H9 (cell line): ENCODE results near the gene CEP97. TPM values are rescaled to one million over a fixed set of nuclear protein-coding genes. Genes with fewer than 3 reads are reported as not detected.

ENCODE experiments used
- DNase-seq: peaks from one replicate; pipeline ENCODE4 v3.0.0-alpha.2; 2017
- H2AFZ ChIP-seq: one replicate; pipeline ENCODE4 v1.6.1; 2013; ENCODE audit warnings: mild to moderate bottlenecking, low read length, control low read depth, moderate library complexity
- H2AK5ac ChIP-seq: 2 replicates; pipeline ENCODE4 v1.6.1; 2013; ENCODE audit warnings: low read length, control low read depth, mixed read lengths; ENCODE audit not compliant: insufficient read length
- H2BK120ac ChIP-seq: one replicate; pipeline ENCODE4 v1.6.1; 2013; ENCODE audit warnings: low read depth, mild to moderate bottlenecking, low read length, control low read depth, inconsistent platforms; ENCODE audit not compliant: poor library complexity, severe bottlenecking
- H2BK12ac ChIP-seq: 2 replicates; pipeline ENCODE4 v1.6.1; 2013; ENCODE audit warnings: low read length, control low read depth, mixed read lengths, low read depth; ENCODE audit not compliant: insufficient read length
- H2BK15ac ChIP-seq: 2 replicates; pipeline ENCODE4 v1.6.1; 2013; ENCODE audit warnings: low read depth, low read length, control low read depth
- H2BK20ac ChIP-seq: one replicate; pipeline ENCODE4 v1.6.1; 2013; ENCODE audit warnings: low read depth, mild to moderate bottlenecking, low read length, control low read depth, inconsistent platforms; ENCODE audit not compliant: poor library complexity, severe bottlenecking
- H2BK5ac ChIP-seq: 2 replicates; pipeline ENCODE4 v1.6.1; 2013; ENCODE audit warnings: low read length, control low read depth, mixed read lengths; ENCODE audit not compliant: insufficient read length
- H3K14ac ChIP-seq: 2 replicates; pipeline ENCODE4 v1.6.1; 2013; ENCODE audit warnings: low read length, control low read depth; ENCODE audit not compliant: insufficient read depth
- H3K18ac ChIP-seq: 2 replicates; pipeline ENCODE4 v1.6.1; 2013; ENCODE audit warnings: low read depth, mild to moderate bottlenecking, mixed read lengths, low read length, control low read depth; ENCODE audit not compliant: insufficient read length
- H3K23ac ChIP-seq: 2 replicates; pipeline ENCODE4 v1.6.1; 2013; ENCODE audit warnings: low read length, control low read depth, mixed read lengths, low read depth; ENCODE audit not compliant: insufficient read length
- H3K23me2 ChIP-seq: 2 replicates; pipeline ENCODE4 v1.6.1; 2013; ENCODE audit warnings: low read depth, mild to moderate bottlenecking, mixed read lengths, low read length, control low read depth; ENCODE audit not compliant: insufficient read length, poor library complexity, severe bottlenecking
- H3K27ac ChIP-seq: 2 replicates; pipeline ENCODE4 v1.5.1; 2013; ENCODE audit warnings: low read length, control low read depth, mixed read lengths, low read depth; ENCODE audit not compliant: insufficient read length
- H3K27me3 ChIP-seq: 2 replicates; pipeline ENCODE4 v1.6.1; 2013; ENCODE audit warnings: low read length, control low read depth, inconsistent platforms; ENCODE audit not compliant: insufficient read depth
- H3K4ac ChIP-seq: 2 replicates; pipeline ENCODE4 v1.6.1; 2013; ENCODE audit warnings: low read depth, mild to moderate bottlenecking, control low read depth, inconsistent platforms, low read length, moderate library complexity
- H3K4me1 ChIP-seq: 2 replicates; pipeline ENCODE4 v1.6.1; 2013; ENCODE audit warnings: low read length, control low read depth, inconsistent platforms; ENCODE audit not compliant: insufficient read depth
- H3K4me2 ChIP-seq: 2 replicates; pipeline ENCODE4 v1.6.1; 2013; ENCODE audit warnings: low read length, control low read depth, mixed read lengths; ENCODE audit not compliant: insufficient read length, insufficient read depth
- H3K56ac ChIP-seq: 2 replicates; pipeline ENCODE4 v1.6.1; 2013; ENCODE audit warnings: low read depth, mild to moderate bottlenecking, mixed read lengths, low read length, control low read depth; ENCODE audit not compliant: insufficient read length
- H3K79me1 ChIP-seq: 2 replicates; pipeline ENCODE4 v1.6.1; 2013; ENCODE audit warnings: low read depth, mild to moderate bottlenecking, moderate library complexity, low read length, control low read depth, inconsistent platforms; ENCODE audit not compliant: insufficient read depth, poor library complexity, severe bottlenecking
- H3K79me2 ChIP-seq: 2 replicates; pipeline ENCODE4 v1.6.1; 2013; ENCODE audit warnings: low read length, control low read depth, inconsistent platforms; ENCODE audit not compliant: insufficient read depth
- H3K9ac ChIP-seq: 2 replicates; pipeline ENCODE4 v1.6.1; 2013; ENCODE audit warnings: low read length, control low read depth, mixed read lengths; ENCODE audit not compliant: insufficient read length; ENCODE audit errors: extremely low read depth
- H3K9me3 ChIP-seq: one replicate; pipeline ENCODE4 v1.6.1; 2013; ENCODE audit warnings: low read depth, low read length, inconsistent platforms; ENCODE audit not compliant: control insufficient read depth
- H3T11ph ChIP-seq: one replicate; pipeline ENCODE4 v1.6.1; 2013; ENCODE audit warnings: mild to moderate bottlenecking, low read length, control low read depth, inconsistent platforms
- H4K20me1 ChIP-seq: one replicate; pipeline ENCODE4 v1.6.1; 2013; ENCODE audit not compliant: control insufficient read depth, insufficient read length, insufficient read depth
- H4K5ac ChIP-seq: 2 replicates; pipeline ENCODE4 v1.6.1; 2013; ENCODE audit warnings: low read depth, mild to moderate bottlenecking, mixed read lengths, low read length, control low read depth; ENCODE audit not compliant: insufficient read length
- H4K8ac ChIP-seq: replicated peaks from 2 replicates; pipeline ENCODE4 v1.6.1; 2013; ENCODE audit warnings: low read length, control low read depth, mixed read lengths, low read depth; ENCODE audit not compliant: insufficient read length
- H4K91ac ChIP-seq: 2 replicates; pipeline ENCODE4 v1.6.1; 2013; ENCODE audit warnings: low read depth, mild to moderate bottlenecking, moderate library complexity, mixed read lengths, low read length, control low read depth; ENCODE audit not compliant: insufficient read length
- H3K27ac Mint-ChIP-seq, 3 experiments: 2 replicates in 2 of 3; 3 replicates in 1 of 3; pipeline ENCODE4 v1.8.0; 2020 to 2021; ENCODE audit warnings: mixed read lengths in 3 of 3, mild to moderate bottlenecking in 1 of 3, moderate library complexity in 1 of 3
- H3K27me3 Mint-ChIP-seq: 2 replicates; pipeline ENCODE4 v1.8.0; 2021; ENCODE audit warnings: low read depth, mild to moderate bottlenecking, moderate library complexity, mixed read lengths
- H3K36me3 Mint-ChIP-seq, 3 experiments: 2 replicates in 2 of 3; 3 replicates in 1 of 3; pipeline ENCODE4 v1.8.0; 2020 to 2021; ENCODE audit warnings: low read depth in 3 of 3, mixed read lengths in 3 of 3; ENCODE audit not compliant: insufficient read depth in 1 of 3
- H3K4me1 Mint-ChIP-seq, 2 experiments: 2 replicates each; pipeline ENCODE4 v1.8.0; 2020; ENCODE audit warnings: mixed read lengths in 2 of 2
- H3K4me3 Mint-ChIP-seq, 2 experiments: 2 replicates in 1 of 2; 3 replicates in 1 of 2; pipeline ENCODE4 v1.8.0; 2020 to 2021; ENCODE audit warnings: mild to moderate bottlenecking in 2 of 2, mixed read lengths in 2 of 2, moderate library complexity in 1 of 2
- H3K9me3 Mint-ChIP-seq, 2 experiments: 2 replicates in 1 of 2; 3 replicates in 1 of 2; pipeline ENCODE4 v1.8.0; 2020; ENCODE audit warnings: mild to moderate bottlenecking in 2 of 2, mixed read lengths in 2 of 2, moderate library complexity in 1 of 2
- CTCF ChIP-seq: fragments of 200-600 bp; sonication (generic); conservative IDR thresholded peaks from 3 replicates; pipeline ENCODE4 v1.8.0; 2021; ENCODE audit warnings: antibody characterized with exemption, mild to moderate bottlenecking
- WGBS: extraction: QIAGEN DNeasy Blood & Tissue Kit; methylation state at CpG from one replicate; pipeline ENCODE4 v1.1.7; 2013; ENCODE audit warnings: missing lambda C conversion rate, low lambda C conversion rate, mixed read lengths; ENCODE audit not compliant: insufficient read length; ENCODE audit errors: extremely low coverage; 5-methylcytosine and 5-hydroxymethylcytosine counted together
- total RNA-seq: library from RNA; stranded (reverse); gene quantifications from 2 replicates; pipeline ENCODE4 v1.2.1, GENCODE V29; 2021

The CEP97 gene
- total RNA-seq, 1 experiment from 2014 or later: 13.9 TPM

- Histone ChIP-seq H2AK5ac (no peak overlapping the region), H4K20me1 (no peaks in the 10 kb centered on the region), H3K14ac (no peak overlapping the region), H2BK12ac (no peak overlapping the region), H4K8ac (no peak overlapping the region), H2BK5ac (no peak overlapping the region), H3K4me1 (no peaks in the 10 kb centered on the region), H3K56ac (no peak overlapping the region), H3K9ac (no peak overlapping the region), H3K27me3 (no peaks in the 10 kb centered on the region), H2BK120ac (no peak overlapping the region), H3T11ph (no peak overlapping the region), H4K5ac (no peak overlapping the region), H3K27ac (no peak overlapping the region), H3K79me2 (no peaks in the 10 kb centered on the region), H3K23ac (no peak overlapping the region), H3K4ac (no peak overlapping the region), H2AFZ (no peak overlapping the region), H3K4me2 (no peak overlapping the region), H3K23me2 (no peaks in the 10 kb centered on the region), H2BK20ac (no peak overlapping the region), H3K9me3 (no peaks in the 10 kb centered on the region), H2BK15ac (no peak overlapping the region), H4K91ac (no peak overlapping the region), H3K79me1 (no peaks in the 10 kb centered on the region), H3K18ac (no peak overlapping the region)
- no CpG with 5 or more reads among the region's 5 CpGs for WGBS
- no peak overlapping the region for H3K4me3 Mint-ChIP-seq
- H3K36me3 Mint-ChIP-seq: peaks cover 4 to 17% (median 8%) of the 10 kb centered on the region in 3 experiments; a peak in 6 of 7 replicates
- no peak for DNase-seq
- no peak for TF ChIP-seq CTCF
- H3K27ac Mint-ChIP-seq: no peak overlapping the region; a peak in 1 of 7 replicates
- H3K9me3 Mint-ChIP-seq: no peaks in the 10 kb centered on the region
- peaks cover 0 to 3% of the 10 kb centered on the region in 2 experiments; a peak in 1 of 4 replicates for H3K4me1 Mint-ChIP-seq
- no peaks in the 10 kb centered on the region for H3K27me3 Mint-ChIP-seq
Measured at GRCh38 chr3:101817992-101818391, 93.6 kb downstream of the CEP97 start.
